HEK293 (cell line): ENCODE measurements around the gene DPYSL5.

ENCODE experiments used
- CTCF ChIP-seq: fragments of 450-650 bp; formaldehyde crosslinking; IDR thresholded peaks from 2 replicates; pipeline ENCODE4 v1.5.1; 2016; ENCODE audit warnings: missing biosample characterization, missing genetic modification characterization
- ZNF335 ChIP-seq: fragments of 450-650 bp; formaldehyde crosslinking; conservative IDR thresholded peaks from 2 replicates; pipeline ENCODE4 v1.5.1; 2016; ENCODE audit warnings: missing biosample characterization, missing genetic modification characterization

GRCh38 chr2:26877276-26877675 lies 29.3 kb downstream of the DPYSL5 start:
- TF ChIP-seq ZNF335 (no peak), CTCF (no peak)
